HEK293 (cell line): ENCODE measurements around the gene MYH11.

Experiments
- CTCF ChIA-PET: fragments of 350-600 bp; formaldehyde crosslinking; extraction: SDS; loops from one replicate; lab custom pipeline; 2021; ENCODE audit warnings: antibody characterized with exemption; lab: Yijun Ruan, JAX
- POLR2A ChIA-PET: fragments of 300-600 bp; formaldehyde crosslinking; extraction: SDS; loops from one replicate; lab custom pipeline; 2020; ENCODE audit warnings: antibody characterized with exemption, inconsistent platforms; lab: Yijun Ruan, JAX
- H3K27ac ChIP-seq: fragments of 200-500 bp; sonication (Bioruptor generic); 2 replicates; pipeline ENCODE4 v1.5.1; 2014; ENCODE audit warnings: low read depth, low read length, control low read depth, inconsistent platforms; ENCODE audit errors: extremely low read depth
- H3K36me3 ChIP-seq, 2 experiments: fragments of 200-500 bp in 1 of 2; sonication (Bioruptor generic) in 1 of 2; 1 replicate in 1 of 2; 2 replicates in 1 of 2; pipeline ENCODE4 v1.5.1; 2014 to 2017; ENCODE audit warnings: inconsistent platforms in 2 of 2, low read length in 2 of 2; ENCODE audit not compliant: control insufficient read depth in 2 of 2, insufficient read depth in 1 of 2
- H3K4me1 ChIP-seq: fragments of 200-500 bp; sonication (Bioruptor generic); 2 replicates; pipeline ENCODE4 v1.5.1; 2014; ENCODE audit warnings: mild to moderate bottlenecking, low read length, inconsistent platforms; ENCODE audit not compliant: control insufficient read depth, insufficient read depth
- H3K4me3 ChIP-seq: 2 replicates; pipeline ENCODE4 v1.5.1; 2011; ENCODE audit warnings: low read depth, mild to moderate bottlenecking, control low read depth, low read length, moderate library complexity
- H3K9me3 ChIP-seq: fragments of 200-500 bp; sonication (Bioruptor generic); 2 replicates; pipeline ENCODE4 v1.5.1; 2014; ENCODE audit warnings: low read depth, low read length, inconsistent platforms; ENCODE audit not compliant: control insufficient read depth, insufficient read depth
- ATF2 ChIP-seq: fragments of 450-650 bp; formaldehyde crosslinking; IDR thresholded peaks from 2 replicates; pipeline ENCODE4 v1.5.1; 2016; ENCODE audit warnings: missing biosample characterization, missing genetic modification characterization, low read depth
- FEZF1 ChIP-seq: fragments of 450-650 bp; formaldehyde crosslinking; IDR thresholded peaks from 2 replicates; pipeline ENCODE4 v1.5.1; 2016; ENCODE audit warnings: missing biosample characterization, missing genetic modification characterization
- INSM2 ChIP-seq: fragments of 450-650 bp; formaldehyde crosslinking; IDR thresholded peaks from 2 replicates; pipeline ENCODE4 v1.5.1; 2016; ENCODE audit warnings: missing biosample characterization, missing genetic modification characterization
- KLF7 ChIP-seq: fragments of 450-650 bp; formaldehyde crosslinking; IDR thresholded peaks from 2 replicates; pipeline ENCODE4 v1.5.1; 2016; ENCODE audit warnings: missing biosample characterization, missing genetic modification characterization, borderline replicate concordance
- PATZ1 ChIP-seq: fragments of 450-650 bp; formaldehyde crosslinking; IDR thresholded peaks from 2 replicates; pipeline ENCODE4 v1.5.1; 2016; ENCODE audit warnings: missing biosample characterization, missing genetic modification characterization
- YY2 ChIP-seq: fragments of 450-650 bp; formaldehyde crosslinking; IDR thresholded peaks from 2 replicates; pipeline ENCODE4 v1.5.1; 2016; ENCODE audit warnings: missing biosample characterization, missing genetic modification characterization
- ZFP37 ChIP-seq: fragments of 450-650 bp; formaldehyde crosslinking; IDR thresholded peaks from 2 replicates; pipeline ENCODE4 v1.5.1; 2016; ENCODE audit warnings: missing biosample characterization, missing genetic modification characterization
- ZNF121 ChIP-seq: fragments of 450-650 bp; formaldehyde crosslinking; IDR thresholded peaks from 2 replicates; pipeline ENCODE4 v1.5.1; 2016; ENCODE audit warnings: missing biosample characterization, missing genetic modification characterization
- ZNF239 ChIP-seq: fragments of 450-650 bp; formaldehyde crosslinking; IDR thresholded peaks from 2 replicates; pipeline ENCODE4 v1.5.1; 2016; ENCODE audit warnings: missing biosample characterization, missing genetic modification characterization
- ZNF341 ChIP-seq: fragments of 450-650 bp; formaldehyde crosslinking; IDR thresholded peaks from 2 replicates; pipeline ENCODE4; 2016; ENCODE audit warnings: low read depth, missing biosample characterization, missing genetic modification characterization
- ZNF37A ChIP-seq: fragments of 450-650 bp; IDR thresholded peaks from 2 replicates; pipeline ENCODE4 v1.5.1; 2018; ENCODE audit warnings: missing biosample characterization, missing genetic modification characterization
- ZNF394 ChIP-seq: fragments of 450-650 bp; formaldehyde crosslinking; IDR thresholded peaks from 2 replicates; pipeline ENCODE4 v1.5.1; 2016; ENCODE audit warnings: missing biosample characterization, missing genetic modification characterization, mild to moderate bottlenecking, moderate library complexity, borderline replicate concordance
- ZNF398 ChIP-seq: fragments of 450-650 bp; formaldehyde crosslinking; IDR thresholded peaks from 2 replicates; pipeline ENCODE4 v1.5.1; 2017; ENCODE audit warnings: missing biosample characterization, missing genetic modification characterization
- ZNF426 ChIP-seq: fragments of 450-650 bp; formaldehyde crosslinking; IDR thresholded peaks from 2 replicates; pipeline ENCODE4 v1.5.1; 2017; ENCODE audit warnings: missing biosample characterization, missing genetic modification characterization, mild to moderate bottlenecking, inconsistent platforms, moderate library complexity
- ZNF521 ChIP-seq: fragments of 450-650 bp; formaldehyde crosslinking; IDR thresholded peaks from 2 replicates; pipeline ENCODE4 v1.5.1; 2017; ENCODE audit warnings: missing biosample characterization, mild to moderate bottlenecking, missing genetic modification characterization
- ZNF530 ChIP-seq: fragments of 450-650 bp; formaldehyde crosslinking; IDR thresholded peaks from 2 replicates; pipeline ENCODE4 v1.5.1; 2016; ENCODE audit warnings: low read depth, missing biosample characterization, missing genetic modification characterization
- ZNF560 ChIP-seq: fragments of 450-650 bp; formaldehyde crosslinking; IDR thresholded peaks from 2 replicates; pipeline ENCODE4 v1.5.1; 2017; ENCODE audit warnings: missing biosample characterization, missing genetic modification characterization, borderline replicate concordance
- ZNF580 ChIP-seq: fragments of 450-650 bp; formaldehyde crosslinking; IDR thresholded peaks from 2 replicates; pipeline ENCODE4 v1.5.1; 2016; ENCODE audit warnings: missing biosample characterization, missing genetic modification characterization
- ZNF621 ChIP-seq: fragments of 450-650 bp; formaldehyde crosslinking; IDR thresholded peaks from 2 replicates; pipeline ENCODE4 v1.5.1; 2017; ENCODE audit warnings: missing biosample characterization, missing genetic modification characterization
- ZNF664 ChIP-seq: fragments of 450-650 bp; formaldehyde crosslinking; IDR thresholded peaks from 2 replicates; pipeline ENCODE4 v1.5.1; 2016; ENCODE audit warnings: missing biosample characterization, missing genetic modification characterization
- ZSCAN30 ChIP-seq: fragments of 450-650 bp; IDR thresholded peaks from 2 replicates; pipeline ENCODE4 v1.5.1; 2018; ENCODE audit warnings: missing biosample characterization, mild to moderate bottlenecking, missing genetic modification characterization, moderate library complexity

The MYH11 gene

GRCh38 chr16:15677447-15677846 lies 179.4 kb downstream of the MYH11 start:
- Histone ChIP-seq H3K9me3 (no peaks in the 10 kb centered on the region), H3K4me3 (no peak overlapping the region), H3K4me1 (peaks cover 1% of the 10 kb centered on the region; the same call in 1 of the 2 replicates), H3K27ac (no peak overlapping the region), H3K36me3 (peaks cover 25 to 48% of the 10 kb centered on the region in 2 experiments; a peak in 2 of 3 replicates)
- ChIA-PET POLR2A (no interaction called here), CTCF (no interaction called here)
- no peak for TF ChIP-seq PATZ1
- no peak for TF ChIP-seq ZNF426 (tag by site-specific recombination)
- no peak for TF ChIP-seq ATF2 (tag by site-specific recombination)
- TF ChIP-seq ZNF121 (tag by site-specific recombination): 0 out of 2 replicates have a peak, but pooled peaks have one; percentile 44
- no peak for TF ChIP-seq ZFP37
- TF ChIP-seq FEZF1 (tag by site-specific recombination): no peak
- TF ChIP-seq ZSCAN30 (tag by site-specific recombination): no peak
- TF ChIP-seq ZNF521 (tag by site-specific recombination): no peak

- TF ChIP-seq KLF7 (tag by site-specific recombination) (no peak), INSM2 (tag by site-specific recombination) (no peak), ZNF239 (tag by site-specific recombination) (no peak), ZNF560 (tag by site-specific recombination) (no peak), ZNF394 (no peak), ZNF621 (no peak), YY2 (tag by site-specific recombination) (no peak), ZNF398 (tag by site-specific recombination) (no peak), ZNF37A (tag by site-specific recombination) (no peak), ZNF580 (tag by site-specific recombination) (no peak), ZNF530 (tag by site-specific recombination) (no peak), ZNF664 (tag by site-specific recombination) (no peak), ZNF341 (tag by site-specific recombination) (no peak)
- TF ChIP-seq, all 188 proteins: peak for 0
- no peak overlapping the region for H3K27ac ChIP-seq
- POLR2A ChIA-PET: no interaction called here
- peaks cover 5% of the 10 kb centered on the region; the same call in 1 of the 2 replicates for H3K4me1 ChIP-seq
- H3K4me3 ChIP-seq: no peak overlapping the region
- no peaks in the 10 kb centered on the region for H3K9me3 ChIP-seq
- peaks cover 23 to 48% of the 10 kb centered on the region in 2 experiments; a peak in 2 of 3 replicates for H3K36me3 ChIP-seq
- CTCF ChIA-PET: no interaction called here
Measured at GRCh38 chr16:15676506-15676905, 180.3 kb downstream of the MYH11 start.
